Mucosa of gallbladder (tissue), 1 donor: ENCODE results near the gene KCNJ4. TPM values are rescaled to one million over a fixed set of nuclear protein-coding genes. Genes with fewer than 3 reads are reported as not detected.

Source experiments
- DNase-seq: peaks from one replicate; pipeline ENCODE4 v3.0.0-alpha.2; 2020; ENCODE audit warnings: low spot score
- total RNA-seq: library from RNA; stranded (reverse); gene quantifications from one replicate; pipeline ENCODE4 v1.2.1, GENCODE V29; 2021
- donor health status: DM: no; HTN: no; CAD: no.

KCNJ4 gene
- total RNA-seq, 1 donor from 2014 or later, result not detected

DNA sequence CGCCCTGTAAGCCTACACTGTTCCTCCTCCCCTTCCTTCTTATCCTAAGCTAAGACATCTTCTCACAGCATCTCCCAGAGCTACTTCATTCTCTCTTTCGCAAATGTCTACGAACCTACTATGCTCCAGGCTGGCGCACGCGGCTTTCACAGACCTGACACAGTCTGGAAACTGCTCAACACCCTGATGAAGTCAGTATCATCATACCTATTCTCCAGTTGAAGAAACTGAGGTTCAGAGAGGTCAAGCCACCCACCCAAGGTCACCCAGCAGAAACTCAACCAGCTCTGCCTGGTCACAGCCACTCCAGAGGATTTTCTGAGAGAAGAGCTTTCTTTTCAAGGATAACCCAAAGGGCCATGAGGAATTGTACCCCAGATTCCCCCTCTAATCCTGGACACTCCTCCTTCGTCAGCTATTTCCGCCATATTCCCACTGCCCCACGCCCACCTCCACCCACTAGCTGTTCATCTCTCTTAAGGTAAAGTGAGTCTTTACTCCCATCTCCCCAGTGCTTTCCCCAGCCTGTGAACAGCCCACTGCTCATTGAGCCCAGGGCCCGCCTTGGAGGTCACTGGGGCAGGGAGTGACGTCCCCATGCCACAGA, 1.8 kb downstream of the KCNJ4 start:
- no peak for DNase-seq

GRCh38 chr22:38452373-38453065, 2.5 kb downstream of the KCNJ4 start:
- DNase-seq, result no peak

DNA sequence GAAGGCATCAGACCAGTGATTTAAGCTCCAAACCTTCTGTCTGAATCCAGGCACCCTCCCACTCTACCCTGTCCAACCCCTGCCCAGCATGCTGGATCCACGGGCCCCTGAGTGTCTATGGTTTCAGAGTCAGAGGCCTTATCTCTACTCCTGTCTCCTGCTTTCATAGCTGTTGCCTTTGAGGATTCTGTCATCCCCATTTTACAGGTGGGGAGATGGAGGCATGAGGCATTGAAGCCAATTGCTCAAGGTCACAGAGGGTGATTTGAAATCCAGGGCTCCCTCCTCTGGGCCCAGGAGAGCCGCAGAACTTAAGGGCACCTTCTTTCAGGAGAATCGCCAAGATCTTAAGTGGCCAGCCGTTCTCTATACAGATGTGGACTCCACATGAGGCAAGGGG, 3.1 kb downstream of the KCNJ4 start:
- DNase-seq, result no peak

DNA sequence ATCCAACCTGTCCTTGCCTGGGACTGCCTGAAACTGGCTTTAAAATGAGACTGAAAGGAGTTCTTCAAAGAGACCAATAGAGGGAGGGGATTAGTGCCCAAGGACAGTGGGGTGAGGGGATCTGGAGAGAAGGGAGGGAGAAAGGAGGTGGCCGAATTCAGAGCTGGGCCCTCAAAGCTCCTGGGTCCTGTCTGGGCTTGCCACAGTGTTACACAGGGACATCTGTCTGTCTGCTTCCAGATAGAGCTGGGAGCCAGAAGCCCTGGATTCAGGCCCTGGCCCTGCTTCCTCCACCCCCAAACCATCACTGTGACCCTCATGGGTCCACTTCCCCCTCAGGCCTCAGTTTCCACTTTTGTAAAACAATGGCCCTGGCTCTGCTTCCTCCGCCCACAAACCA, 3.6 kb downstream of the KCNJ4 start:
- DNase-seq, result no peak

DNA sequence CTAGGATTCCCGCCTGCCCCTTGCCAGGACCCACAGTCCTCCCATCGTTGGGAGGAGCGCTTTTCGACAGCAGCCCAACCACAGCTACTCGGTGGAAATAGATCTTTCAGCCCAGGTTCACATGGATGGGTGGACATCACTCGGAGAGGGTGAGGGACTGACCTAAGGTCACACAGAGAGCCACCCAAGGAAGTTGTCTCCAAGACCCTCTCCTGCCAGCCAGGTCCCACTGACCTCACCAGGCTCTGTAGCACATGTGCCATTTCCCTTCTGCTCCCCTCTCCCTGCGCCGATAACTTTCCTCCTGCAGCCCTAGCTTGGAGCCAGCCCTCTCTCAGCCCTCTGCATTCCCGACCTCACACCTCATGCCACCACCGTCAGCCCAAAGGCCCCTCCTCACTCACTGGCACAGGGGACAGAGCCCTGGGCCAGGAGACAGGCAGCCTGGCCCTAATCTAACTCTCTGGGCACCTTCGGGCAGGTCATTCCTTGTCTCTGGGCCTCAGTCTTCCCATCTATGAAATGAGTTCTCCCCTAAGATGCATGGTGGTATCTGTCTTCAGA, 4.7 kb downstream of the KCNJ4 start:
- no peak for DNase-seq

- DNase-seq, result no peak
Measured at GRCh38 chr22:38449776-38450175, 5.2 kb downstream of the KCNJ4 start.

- DNase-seq, result no peak
Measured at GRCh38 chr22:38448945-38449745, 5.9 kb downstream of the KCNJ4 start.

DNA sequence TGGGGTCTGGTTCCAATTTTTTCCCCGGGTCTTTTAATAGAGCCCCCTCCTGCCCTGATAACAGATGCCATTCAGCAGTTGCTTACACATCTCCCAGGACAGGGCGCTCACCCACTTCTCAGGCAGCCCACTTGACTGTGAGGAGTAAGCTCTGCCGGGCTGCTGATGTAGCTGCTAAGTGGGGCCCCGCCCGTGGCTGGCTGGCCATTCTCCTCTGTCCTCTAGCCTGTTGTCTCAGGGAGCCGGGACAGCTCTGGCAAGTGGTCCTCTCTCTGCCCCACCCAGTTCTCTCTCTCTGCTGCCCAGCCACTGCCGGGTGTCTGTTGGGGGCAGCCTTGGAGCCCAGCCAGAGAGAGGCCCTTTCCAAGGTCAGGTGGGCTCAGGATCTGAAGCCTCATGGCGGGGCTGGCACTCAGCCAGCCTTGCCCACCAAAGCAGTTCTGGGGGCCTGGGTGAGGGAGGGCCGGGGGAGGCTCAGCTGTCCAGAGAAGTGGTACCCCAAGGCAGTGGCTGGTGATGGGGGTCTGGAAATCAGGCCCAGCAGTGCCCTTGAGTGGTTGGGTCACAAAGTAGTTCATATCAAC, 8.9 kb downstream of the KCNJ4 start:
- DNase-seq, result no peak

GRCh38 chr22:38444783-38445182, 10.2 kb downstream of the KCNJ4 start:
- no peak for DNase-seq

- no peak for DNase-seq
Measured at GRCh38 chr22:38443628-38444521, 11.1 kb downstream of the KCNJ4 start.

GRCh38 chr22:38442967-38443627, 11.9 kb downstream of the KCNJ4 start:
- no peak for DNase-seq

- DNase-seq, result no peak
Measured at GRCh38 chr22:38441620-38442287, 13.2 kb downstream of the KCNJ4 start.

- no peak for DNase-seq
Measured at GRCh38 chr22:38440747-38441350, 14.2 kb downstream of the KCNJ4 start.

DNA sequence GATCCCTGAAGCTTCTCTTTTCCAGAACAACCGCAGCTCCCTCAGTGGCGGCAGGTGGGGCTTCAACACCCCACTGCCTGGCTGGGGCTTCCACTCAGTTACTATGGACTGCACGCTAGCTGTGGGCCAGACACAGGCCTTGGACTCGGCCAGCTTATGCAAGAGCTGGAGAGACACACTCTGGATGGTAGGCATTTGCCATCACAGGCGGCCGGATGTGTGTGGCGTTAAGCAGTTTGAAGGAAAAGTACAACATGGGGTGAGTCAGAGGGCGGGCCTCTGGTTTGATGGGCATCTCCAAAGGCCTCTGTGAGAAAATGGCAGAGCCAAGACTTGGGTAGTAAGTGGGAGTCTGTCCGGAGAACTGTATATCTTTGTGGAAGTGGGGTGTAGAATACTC, 17.6 kb downstream of the KCNJ4 start:
- no peak for DNase-seq

GRCh38 chr22:38436629-38437395, 18.2 kb downstream of the KCNJ4 start:
- no peak for DNase-seq

GRCh38 chr22:38435965-38436364, 19.0 kb downstream of the KCNJ4 start:
- DNase-seq, result no peak

DNA sequence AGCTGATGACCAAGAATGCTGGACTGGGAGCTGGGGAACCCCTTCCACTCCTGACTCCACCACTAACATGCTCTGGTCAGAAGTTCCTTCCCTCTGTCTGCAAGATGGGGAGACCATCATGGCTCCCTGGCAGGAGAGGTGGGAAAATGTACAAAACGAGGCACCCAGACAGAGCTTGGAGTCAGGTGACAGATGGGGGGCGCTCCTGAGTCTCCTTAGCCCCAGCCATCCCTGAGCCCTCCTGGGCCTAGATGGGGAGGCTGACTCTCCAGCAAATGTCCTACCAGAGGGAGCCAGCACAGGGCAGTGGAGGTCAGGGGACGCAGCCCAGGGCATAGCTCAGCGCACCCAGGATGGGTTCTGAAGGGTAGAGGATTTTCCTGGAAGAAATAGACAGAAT, 20.0 kb downstream of the KCNJ4 start:
- no peak for DNase-seq

DNA sequence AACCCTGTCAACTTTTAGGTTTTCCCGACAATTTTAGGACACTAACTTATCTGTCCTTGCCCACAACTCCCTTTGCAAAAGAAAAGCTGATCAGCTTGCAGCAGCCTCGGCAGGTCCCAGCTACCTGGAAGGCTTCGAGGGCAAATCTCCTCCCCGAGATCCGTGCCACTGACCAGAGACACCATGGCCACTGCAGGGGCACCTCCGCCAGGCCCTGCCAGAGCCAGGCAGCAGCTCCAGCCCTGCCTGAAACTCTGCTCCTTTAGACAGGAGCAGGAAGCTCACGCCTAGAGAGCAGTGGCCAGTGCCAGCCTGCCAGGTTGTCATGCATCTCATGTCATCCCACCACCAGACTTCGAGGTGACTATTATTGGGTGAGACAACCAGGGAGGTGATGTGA, 21.1 kb downstream of the KCNJ4 start:
- DNase-seq, result no peak

DNA sequence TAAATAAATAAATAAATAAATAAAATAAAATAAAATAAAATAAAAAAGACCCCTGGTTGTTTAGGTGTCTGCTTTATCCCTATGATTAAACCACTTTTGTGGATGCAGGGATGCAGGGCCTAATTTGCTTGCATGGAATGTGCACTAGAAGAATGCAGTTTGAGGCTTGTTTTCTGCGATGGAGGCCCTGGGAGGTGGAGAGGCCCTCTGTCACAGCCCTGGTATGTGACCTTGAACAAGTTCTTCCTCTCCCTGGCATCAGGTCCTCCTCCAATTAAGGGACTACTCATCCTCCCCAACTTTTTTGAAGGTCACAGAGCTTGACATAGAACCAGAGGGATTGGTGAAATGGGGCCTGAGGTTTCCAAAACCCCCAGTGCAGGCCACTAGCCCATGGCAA, 22.7 kb downstream of the KCNJ4 start:
- DNase-seq, result no peak
